IPS-20b (cell line): ENCODE data around the gene RAB35.

Experiments used
- H3K27ac ChIP-seq: one replicate; pipeline ENCODE4 v1.5.1; 2013; ENCODE audit warnings: low read length
- H3K27me3 ChIP-seq: 2 replicates; pipeline ENCODE4 v1.6.1; 2013; ENCODE audit warnings: mild to moderate bottlenecking, low read length, inconsistent platforms; ENCODE audit not compliant: insufficient read depth
- H3K36me3 ChIP-seq: 2 replicates; pipeline ENCODE4 v1.6.1; 2013; ENCODE audit warnings: low read depth, mild to moderate bottlenecking, inconsistent platforms, low read length, moderate library complexity; ENCODE audit not compliant: insufficient read depth
- H3K4me1 ChIP-seq: 2 replicates; pipeline ENCODE4 v1.6.1; 2013; ENCODE audit warnings: mild to moderate bottlenecking, control low read depth, inconsistent platforms, low read length, moderate library complexity; ENCODE audit not compliant: insufficient read depth
- H3K4me3 ChIP-seq: 2 replicates; pipeline ENCODE4 v1.5.1; 2013; ENCODE audit warnings: mild to moderate bottlenecking, low read length, inconsistent platforms
- H3K9ac ChIP-seq: 2 replicates; pipeline ENCODE4 v1.6.1; 2013; ENCODE audit warnings: low read depth, mild to moderate bottlenecking, inconsistent platforms, low read length, moderate library complexity
- H3K9me3 ChIP-seq: 2 replicates; pipeline ENCODE4 v1.6.1; 2013; ENCODE audit warnings: mild to moderate bottlenecking, low read depth, low read length, inconsistent platforms; ENCODE audit not compliant: insufficient read depth

RAB35 gene

GRCh38 chr12:120132054-120132836 lies 15.7 kb upstream of the RAB35 start:
- H3K4me1 ChIP-seq: peaks cover 4% of the 10 kb centered on the region; the same call in 1 of the 2 replicates
- H3K9me3 ChIP-seq: no peaks in the 10 kb centered on the region
- no peak overlapping the region for H3K27ac ChIP-seq
- H3K36me3 ChIP-seq: peaks cover 100% of the 10 kb centered on the region
- no peak overlapping the region for H3K4me3 ChIP-seq
- no peak overlapping the region for H3K9ac ChIP-seq
- H3K27me3 ChIP-seq: no peaks in the 10 kb centered on the region

- Histone ChIP-seq H3K4me3 (no peak overlapping the region), H3K9ac (no peak overlapping the region), H3K4me1 (peaks cover 5% of the 10 kb centered on the region; the same call in 1 of the 2 replicates), H3K27ac (no peak overlapping the region), H3K27me3 (no peaks in the 10 kb centered on the region), H3K9me3 (no peaks in the 10 kb centered on the region), H3K36me3 (peaks cover 100% of the 10 kb centered on the region)
Measured at GRCh38 chr12:120131116-120131515, 14.6 kb upstream of the RAB35 start.

- peaks cover 95% of the 10 kb centered on the region for H3K36me3 ChIP-seq
- no peaks in the 10 kb centered on the region for H3K9me3 ChIP-seq
- peaks cover 5% of the 10 kb centered on the region; the same call in 1 of the 2 replicates for H3K4me1 ChIP-seq
- H3K27me3 ChIP-seq: no peaks in the 10 kb centered on the region
- no peak overlapping the region for H3K4me3 ChIP-seq
- H3K9ac ChIP-seq: no peak overlapping the region
- H3K27ac ChIP-seq: no peak overlapping the region
Measured at GRCh38 chr12:120130011-120130410, 13.5 kb upstream of the RAB35 start.

- Histone ChIP-seq H3K9ac (no peak overlapping the region), H3K4me1 (peaks cover 5% of the 10 kb centered on the region; the same call in 1 of the 2 replicates), H3K4me3 (no peak overlapping the region), H3K9me3 (no peaks in the 10 kb centered on the region), H3K27ac (no peak overlapping the region), H3K36me3 (peaks cover 61% of the 10 kb centered on the region), H3K27me3 (no peaks in the 10 kb centered on the region)
Measured at GRCh38 chr12:120126635-120127005, 10.1 kb upstream of the RAB35 start.

GRCh38 chr12:120125792-120126634 lies 9.5 kb upstream of the RAB35 start:
- Histone ChIP-seq H3K4me3 (no peak overlapping the region), H3K27ac (no peak overlapping the region), H3K9me3 (no peaks in the 10 kb centered on the region), H3K27me3 (no peaks in the 10 kb centered on the region), H3K36me3 (peaks cover 55% of the 10 kb centered on the region), H3K9ac (no peak overlapping the region), H3K4me1 (peaks cover 5% of the 10 kb centered on the region; the same call in 1 of the 2 replicates)

GRCh38 chr12:120125029-120125428 lies 8.5 kb upstream of the RAB35 start:
- H3K9me3 ChIP-seq: no peaks in the 10 kb centered on the region
- no peak overlapping the region for H3K9ac ChIP-seq
- H3K4me1 ChIP-seq: peaks cover 5% of the 10 kb centered on the region; the same call in 1 of the 2 replicates
- no peak overlapping the region for H3K27ac ChIP-seq
- no peak overlapping the region for H3K4me3 ChIP-seq
- H3K36me3 ChIP-seq: peaks cover 45% of the 10 kb centered on the region
- no peaks in the 10 kb centered on the region for H3K27me3 ChIP-seq

- Histone ChIP-seq H3K4me1 (peaks cover 5% of the 10 kb centered on the region), H3K27ac (no peak overlapping the region), H3K27me3 (no peaks in the 10 kb centered on the region), H3K36me3 (peaks cover 17% of the 10 kb centered on the region), H3K9me3 (no peaks in the 10 kb centered on the region), H3K4me3 (no peak overlapping the region), H3K9ac (no peak overlapping the region)
Measured at GRCh38 chr12:120121766-120122293, 5.3 kb upstream of the RAB35 start.

- Histone ChIP-seq H3K27ac (no peak overlapping the region), H3K9ac (no peak overlapping the region), H3K4me1 (peaks cover 5% of the 10 kb centered on the region)
Measured at GRCh38 chr12:120121343-120121742, 4.8 kb upstream of the RAB35 start.

GRCh38 chr12:120119271-120119973 lies 2.9 kb upstream of the RAB35 start:
- Histone ChIP-seq H3K27ac (no peak overlapping the region), H3K36me3 (peaks cover 8% of the 10 kb centered on the region; the same call in 1 of the 2 replicates), H3K9me3 (no peaks in the 10 kb centered on the region), H3K9ac (no peak overlapping the region), H3K27me3 (no peaks in the 10 kb centered on the region), H3K4me1 (peaks cover 5% of the 10 kb centered on the region), H3K4me3 (no peak overlapping the region)

More at GRCh38 chr12:120121343-120121742, 4.8 kb upstream of the RAB35 start:
- no peaks in the 10 kb centered on the region for H3K27me3 ChIP-seq
- no peaks in the 10 kb centered on the region for H3K9me3 ChIP-seq
- H3K4me3 ChIP-seq: no peak overlapping the region
- H3K36me3 ChIP-seq: peaks cover 12% of the 10 kb centered on the region

GRCh38 chr12:120118321-120119061 lies 1.9 kb upstream of the RAB35 start:
- no peaks in the 10 kb centered on the region for H3K27me3 ChIP-seq
- H3K9ac ChIP-seq: peak overlapping the region; percentile 80; the same call in 1 of the 2 replicates
- H3K4me3 ChIP-seq: peak overlapping the region; percentile 85
- H3K36me3 ChIP-seq: peaks cover 15% of the 10 kb centered on the region; the same call in 1 of the 2 replicates
- peaks cover 5% of the 10 kb centered on the region for H3K4me1 ChIP-seq
- H3K27ac ChIP-seq: no peak overlapping the region
- H3K9me3 ChIP-seq: no peaks in the 10 kb centered on the region
